GM23338 (cell line): ENCODE measurements around the gene GLUD1. TPM values are rescaled to one million over a fixed set of nuclear protein-coding genes. Genes with fewer than 3 reads are reported as not detected.

Source experiments
- ATAC-seq: fragments of 200-7000 bp; cut with Tn5 transposase; 3 replicates; pipeline ENCODE4 v1.9.1; 2020
- DNase-seq: peaks from one replicate; pipeline ENCODE4 v3.0.0-alpha.2; 2015; ENCODE audit warnings: low spot score
- H2AFZ ChIP-seq: fragments of 200-600 bp; sonication (generic); 2 replicates; pipeline ENCODE4 v1.8.0; 2016; ENCODE audit warnings: antibody characterized with exemption, mild to moderate bottlenecking, moderate library complexity
- H3F3A ChIP-seq: fragments of 200-600 bp; sonication (generic); replicated peaks from 2 replicates; pipeline ENCODE4 v1.8.0; 2017; ENCODE audit warnings: antibody characterized with exemption, mixed run types, low read depth
- H3K27ac ChIP-seq: fragments of 200-600 bp; sonication (generic); 2 replicates; pipeline ENCODE4 v1.6.1; 2016; ENCODE audit warnings: low read depth
- H3K27me3 ChIP-seq: fragments of 200-600 bp; sonication (generic); 2 replicates; pipeline ENCODE4 v1.8.0; 2016; ENCODE audit warnings: mild to moderate bottlenecking, mixed run types, moderate library complexity; ENCODE audit not compliant: insufficient read depth
- H3K36me3 ChIP-seq: fragments of 200-600 bp; sonication (generic); 2 replicates; pipeline ENCODE4 v1.8.0; 2016; ENCODE audit warnings: mild to moderate bottlenecking; ENCODE audit not compliant: insufficient read depth
- H3K4me1 ChIP-seq: fragments of 200-600 bp; sonication (generic); 2 replicates; pipeline ENCODE4 v1.8.0; 2016; ENCODE audit warnings: mild to moderate bottlenecking, moderate library complexity; ENCODE audit not compliant: insufficient read depth
- H3K4me2 ChIP-seq: fragments of 200-600 bp; sonication (generic); 2 replicates; pipeline ENCODE4 v1.7.1; 2017; ENCODE audit warnings: mixed run types
- H3K4me3 ChIP-seq: fragments of 200-600 bp; sonication (generic); 2 replicates; pipeline ENCODE4 v1.6.1; 2016; ENCODE audit warnings: mixed run types
- H3K79me2 ChIP-seq: fragments of 200-600 bp; sonication (generic); replicated peaks from 2 replicates; pipeline ENCODE4 v1.8.0; 2017; ENCODE audit warnings: mild to moderate bottlenecking; ENCODE audit not compliant: insufficient read depth
- H3K9me2 ChIP-seq: fragments of 200-600 bp; sonication (generic); 2 replicates; pipeline ENCODE4 v1.8.0; 2017; ENCODE audit not compliant: insufficient read depth
- H4K20me1 ChIP-seq: fragments of 200-600 bp; sonication (generic); replicated peaks from 2 replicates; pipeline ENCODE4 v1.8.0; 2017; ENCODE audit warnings: mild to moderate bottlenecking; ENCODE audit not compliant: insufficient read depth
- H3K27ac Mint-ChIP-seq: 2 replicates; pipeline ENCODE4 v1.8.0; 2020; ENCODE audit warnings: inconsistent platforms, mild to moderate bottlenecking, moderate library complexity, mixed read lengths
- H3K27me3 Mint-ChIP-seq: 3 replicates; pipeline ENCODE4 v1.8.0; 2022; ENCODE audit warnings: low read depth, mild to moderate bottlenecking, moderate library complexity, mixed read lengths, inconsistent platforms; ENCODE audit not compliant: insufficient read depth, poor library complexity
- H3K36me3 Mint-ChIP-seq: 3 replicates; pipeline ENCODE4 v1.8.0; 2021; ENCODE audit warnings: low read depth, mild to moderate bottlenecking, inconsistent platforms, moderate library complexity, mixed read lengths
- H3K4me1 Mint-ChIP-seq: 3 replicates; pipeline ENCODE4 v1.8.0; 2020; ENCODE audit warnings: mild to moderate bottlenecking, inconsistent platforms, mixed read lengths
- H3K4me3 Mint-ChIP-seq: 3 replicates; pipeline ENCODE4 v1.8.0; 2021; ENCODE audit warnings: moderate library complexity, mild to moderate bottlenecking, inconsistent platforms, mixed read lengths
- H3K9me3 Mint-ChIP-seq: 3 replicates; pipeline ENCODE4 v1.8.0; 2020; ENCODE audit warnings: moderate library complexity, mild to moderate bottlenecking, inconsistent platforms, mixed read lengths
- CREB1 ChIP-seq: fragments of 250-450 bp; sonication (Bioruptor Pico); IDR thresholded peaks from 2 replicates; pipeline ENCODE4 v1.5.0; 2020; ENCODE audit warnings: low read depth, mild to moderate bottlenecking, moderate library complexity
- EZH2phosphoT487 ChIP-seq: fragments of 200-600 bp; sonication (generic); IDR thresholded peaks from one replicate; pipeline ENCODE4 v1.8.1; 2018; ENCODE audit warnings: antibody characterized with exemption; ENCODE audit not compliant: unreplicated experiment
- JUNB ChIP-seq: IDR thresholded peaks from one replicate; pipeline ENCODE4 v1.6.1; 2016; ENCODE audit warnings: antibody characterized with exemption; ENCODE audit not compliant: unreplicated experiment
- NANOG ChIP-seq: IDR thresholded peaks from 2 replicates; pipeline ENCODE4 v1.6.1; 2016; ENCODE audit warnings: antibody characterized with exemption, borderline replicate concordance
- POLR2AphosphoS5 ChIP-seq: IDR thresholded peaks from 2 replicates; pipeline ENCODE4 v1.6.1; 2016; ENCODE audit warnings: antibody characterized with exemption, low read depth
- REST ChIP-seq: IDR thresholded peaks from one replicate; pipeline ENCODE4 v1.6.1; 2018; ENCODE audit warnings: antibody characterized with exemption; ENCODE audit not compliant: unreplicated experiment
- STAT1 ChIP-seq: IDR thresholded peaks from one replicate; pipeline ENCODE4 v1.6.1; 2016; ENCODE audit warnings: antibody characterized with exemption; ENCODE audit not compliant: unreplicated experiment
- polyA plus RNA-seq: library from polyadenylated mRNA; unstranded; fragments of >200 nt; fragmentation: Nextera tagmentation; extraction: Ambion mirVana; gene quantifications from 2 replicates; pipeline ENCODE4 v1.2.1, GENCODE V29; 2016
- total RNA-seq: library from RNA; depleted of rRNA; stranded (reverse); fragments of >200 nt; shearing (Covaris generic); gene quantifications from 2 replicates; pipeline ENCODE4 v1.2.3, GENCODE V29; 2014
- TF ChIP-seq, protein P1 (sequence below): fragments of 250-450 bp; sonication (Bioruptor Pico); IDR thresholded peaks from 2 replicates; pipeline ENCODE4 v1.5.0; 2020; ENCODE audit warnings: mild to moderate bottlenecking, moderate library complexity
- TF ChIP-seq, protein P2 (sequence below): IDR thresholded peaks from 2 replicates; pipeline ENCODE4 v1.6.1; 2016; ENCODE audit warnings: antibody characterized with exemption

GLUD1 gene
- total and polyA plus RNA-seq, 2 experiments from 2014 or later: 44.7 to 144 TPM

DNA sequence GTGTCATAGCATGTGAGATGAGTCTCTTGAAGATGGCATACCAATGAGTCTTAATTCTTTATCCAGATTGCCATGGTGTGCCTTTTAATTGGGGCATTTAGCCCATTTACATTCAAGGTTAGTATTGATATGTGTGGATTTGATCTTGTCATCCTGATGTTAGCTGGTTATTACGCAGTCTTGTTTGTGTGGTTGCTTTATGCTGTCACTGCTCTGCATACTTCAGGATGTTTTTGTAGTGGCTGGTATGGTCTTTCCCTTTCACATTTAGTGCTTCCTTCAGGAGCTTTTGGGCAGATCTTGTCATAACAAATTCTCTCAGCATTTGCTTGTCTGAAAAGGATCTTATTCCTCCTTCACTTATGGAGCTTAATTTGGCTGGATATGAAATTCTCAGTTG is 58.0 kb downstream of the GLUD1 start (continued):
- TF ChIP-seq, protein P1, sequence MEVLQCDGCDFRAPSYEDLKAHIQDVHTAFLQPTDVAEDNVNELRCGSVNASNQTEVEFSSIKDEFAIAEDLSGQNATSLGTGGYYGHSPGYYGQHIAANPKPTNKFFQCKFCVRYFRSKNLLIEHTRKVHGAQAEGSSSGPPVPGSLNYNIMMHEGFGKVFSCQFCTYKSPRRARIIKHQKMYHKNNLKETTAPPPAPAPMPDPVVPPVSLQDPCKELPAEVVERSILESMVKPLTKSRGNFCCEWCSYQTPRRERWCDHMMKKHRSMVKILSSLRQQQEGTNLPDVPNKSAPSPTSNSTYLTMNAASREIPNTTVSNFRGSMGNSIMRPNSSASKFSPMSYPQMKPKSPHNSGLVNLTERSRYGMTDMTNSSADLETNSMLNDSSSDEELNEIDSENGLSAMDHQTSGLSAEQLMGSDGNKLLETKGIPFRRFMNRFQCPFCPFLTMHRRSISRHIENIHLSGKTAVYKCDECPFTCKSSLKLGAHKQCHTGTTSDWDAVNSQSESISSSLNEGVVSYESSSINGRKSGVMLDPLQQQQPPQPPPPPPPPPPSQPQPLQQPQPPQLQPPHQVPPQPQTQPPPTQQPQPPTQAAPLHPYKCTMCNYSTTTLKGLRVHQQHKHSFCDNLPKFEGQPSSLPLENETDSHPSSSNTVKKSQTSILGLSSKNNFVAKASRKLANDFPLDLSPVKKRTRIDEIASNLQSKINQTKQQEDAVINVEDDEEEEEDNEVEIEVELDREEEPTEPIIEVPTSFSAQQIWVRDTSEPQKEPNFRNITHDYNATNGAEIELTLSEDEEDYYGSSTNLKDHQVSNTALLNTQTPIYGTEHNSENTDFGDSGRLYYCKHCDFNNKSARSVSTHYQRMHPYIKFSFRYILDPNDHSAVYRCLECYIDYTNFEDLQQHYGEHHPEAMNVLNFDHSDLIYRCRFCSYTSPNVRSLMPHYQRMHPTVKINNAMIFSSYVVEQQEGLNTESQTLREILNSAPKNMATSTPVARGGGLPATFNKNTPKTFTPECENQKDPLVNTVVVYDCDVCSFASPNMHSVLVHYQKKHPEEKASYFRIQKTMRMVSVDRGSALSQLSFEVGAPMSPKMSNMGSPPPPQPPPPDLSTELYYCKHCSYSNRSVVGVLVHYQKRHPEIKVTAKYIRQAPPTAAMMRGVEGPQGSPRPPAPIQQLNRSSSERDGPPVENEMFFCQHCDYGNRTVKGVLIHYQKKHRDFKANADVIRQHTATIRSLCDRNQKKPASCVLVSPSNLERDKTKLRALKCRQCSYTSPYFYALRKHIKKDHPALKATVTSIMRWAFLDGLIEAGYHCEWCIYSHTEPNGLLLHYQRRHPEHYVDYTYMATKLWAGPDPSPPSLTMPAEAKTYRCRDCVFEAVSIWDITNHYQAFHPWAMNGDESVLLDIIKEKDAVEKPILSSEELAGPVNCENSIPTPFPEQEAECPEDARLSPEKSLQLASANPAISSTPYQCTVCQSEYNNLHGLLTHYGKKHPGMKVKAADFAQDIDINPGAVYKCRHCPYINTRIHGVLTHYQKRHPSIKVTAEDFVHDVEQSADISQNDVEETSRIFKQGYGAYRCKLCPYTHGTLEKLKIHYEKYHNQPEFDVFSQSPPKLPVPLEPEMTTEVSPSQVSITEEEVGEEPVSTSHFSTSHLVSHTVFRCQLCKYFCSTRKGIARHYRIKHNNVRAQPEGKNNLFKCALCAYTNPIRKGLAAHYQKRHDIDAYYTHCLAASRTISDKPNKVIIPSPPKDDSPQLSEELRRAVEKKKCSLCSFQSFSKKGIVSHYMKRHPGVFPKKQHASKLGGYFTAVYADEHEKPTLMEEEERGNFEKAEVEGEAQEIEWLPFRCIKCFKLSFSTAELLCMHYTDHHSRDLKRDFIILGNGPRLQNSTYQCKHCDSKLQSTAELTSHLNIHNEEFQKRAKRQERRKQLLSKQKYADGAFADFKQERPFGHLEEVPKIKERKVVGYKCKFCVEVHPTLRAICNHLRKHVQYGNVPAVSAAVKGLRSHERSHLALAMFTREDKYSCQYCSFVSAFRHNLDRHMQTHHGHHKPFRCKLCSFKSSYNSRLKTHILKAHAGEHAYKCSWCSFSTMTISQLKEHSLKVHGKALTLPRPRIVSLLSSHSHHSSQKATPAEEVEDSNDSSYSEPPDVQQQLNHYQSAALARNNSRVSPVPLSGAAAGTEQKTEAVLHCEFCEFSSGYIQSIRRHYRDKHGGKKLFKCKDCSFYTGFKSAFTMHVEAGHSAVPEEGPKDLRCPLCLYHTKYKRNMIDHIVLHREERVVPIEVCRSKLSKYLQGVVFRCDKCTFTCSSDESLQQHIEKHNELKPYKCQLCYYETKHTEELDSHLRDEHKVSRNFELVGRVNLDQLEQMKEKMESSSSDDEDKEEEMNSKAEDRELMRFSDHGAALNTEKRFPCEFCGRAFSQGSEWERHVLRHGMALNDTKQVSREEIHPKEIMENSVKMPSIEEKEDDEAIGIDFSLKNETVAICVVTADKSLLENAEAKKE (CRISPR knock-in tag): no peak
- TF ChIP-seq, protein P2, sequence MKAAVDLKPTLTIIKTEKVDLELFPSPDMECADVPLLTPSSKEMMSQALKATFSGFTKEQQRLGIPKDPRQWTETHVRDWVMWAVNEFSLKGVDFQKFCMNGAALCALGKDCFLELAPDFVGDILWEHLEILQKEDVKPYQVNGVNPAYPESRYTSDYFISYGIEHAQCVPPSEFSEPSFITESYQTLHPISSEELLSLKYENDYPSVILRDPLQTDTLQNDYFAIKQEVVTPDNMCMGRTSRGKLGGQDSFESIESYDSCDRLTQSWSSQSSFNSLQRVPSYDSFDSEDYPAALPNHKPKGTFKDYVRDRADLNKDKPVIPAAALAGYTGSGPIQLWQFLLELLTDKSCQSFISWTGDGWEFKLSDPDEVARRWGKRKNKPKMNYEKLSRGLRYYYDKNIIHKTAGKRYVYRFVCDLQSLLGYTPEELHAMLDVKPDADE: no peak
- TF ChIP-seq CREB1 (CRISPR knock-in tag) (no peak), JUNB (no peak), POLR2AphosphoS5 (no peak)

GRCh38 chr10:87030912-87031635 is 63.6 kb downstream of the GLUD1 start:
- DNase-seq (no peak), ATAC-seq (no peak)
- Histone ChIP-seq H3K4me3 (no peak overlapping the region), H3K4me1 (no peaks in the 10 kb centered on the region; the same call in 1 of the 2 replicates), H4K20me1 (no peaks in the 10 kb centered on the region), H3K4me2 (no peak overlapping the region), H3K27me3 (no peaks in the 10 kb centered on the region), H3K79me2 (no peaks in the 10 kb centered on the region), H3K9me2 (no peaks in the 10 kb centered on the region), H3F3A (no peaks in the 10 kb centered on the region), H3K27ac (no peak overlapping the region), H3K36me3 (no peaks in the 10 kb centered on the region; the same call in 1 of the 2 replicates), H2AFZ (no peak overlapping the region)
- H3K36me3 Mint-ChIP-seq: peaks cover 18% of the 10 kb centered on the region; the same call in 2 of the 3 replicates
- no peak overlapping the region for H3K4me3 Mint-ChIP-seq
- H3K4me1 Mint-ChIP-seq: no peaks in the 10 kb centered on the region
- no peak overlapping the region for H3K27ac Mint-ChIP-seq
- no peaks in the 10 kb centered on the region for H3K27me3 Mint-ChIP-seq
- H3K9me3 Mint-ChIP-seq: peaks cover 32% of the 10 kb centered on the region
- no peak for TF ChIP-seq EZH2phosphoT487
- no peak for TF ChIP-seq NANOG
- TF ChIP-seq REST: no peak
- no peak for TF ChIP-seq CREB1 (CRISPR knock-in tag)
- TF ChIP-seq JUNB: no peak
- TF ChIP-seq STAT1: no peak
